ENCODE results near the gene CHRNB1.

DNA sequence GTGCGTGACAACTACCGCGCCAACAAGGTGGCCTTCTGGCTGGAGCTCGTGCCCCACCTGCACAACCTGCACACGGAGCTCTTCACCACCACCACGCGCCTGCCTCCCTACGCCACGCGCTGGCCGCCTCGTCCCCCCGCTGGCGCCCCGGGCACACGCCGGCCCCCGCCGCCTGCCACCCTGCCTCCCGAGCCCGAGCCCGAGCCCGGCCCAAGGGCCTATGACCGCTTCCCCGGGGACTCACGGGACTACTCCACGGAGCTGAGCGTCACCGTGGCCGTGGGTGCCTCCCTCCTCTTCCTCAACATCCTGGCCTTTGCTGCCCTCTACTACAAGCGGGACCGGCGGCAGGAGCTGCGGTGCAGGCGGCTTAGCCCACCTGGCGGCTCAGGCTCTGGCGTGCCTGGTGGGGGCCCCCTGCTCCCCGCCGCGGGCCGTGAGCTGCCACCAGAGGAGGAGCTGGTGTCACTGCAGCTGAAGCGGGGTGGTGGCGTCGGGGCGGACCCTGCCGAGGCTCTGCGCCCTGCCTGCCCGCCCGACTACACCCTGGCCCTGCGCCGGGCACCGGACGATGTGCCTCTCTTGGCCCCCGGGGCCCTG lies 27.7 kb upstream of the CHRNB1 start:
- TF ChIP-seq, protein P1, sequence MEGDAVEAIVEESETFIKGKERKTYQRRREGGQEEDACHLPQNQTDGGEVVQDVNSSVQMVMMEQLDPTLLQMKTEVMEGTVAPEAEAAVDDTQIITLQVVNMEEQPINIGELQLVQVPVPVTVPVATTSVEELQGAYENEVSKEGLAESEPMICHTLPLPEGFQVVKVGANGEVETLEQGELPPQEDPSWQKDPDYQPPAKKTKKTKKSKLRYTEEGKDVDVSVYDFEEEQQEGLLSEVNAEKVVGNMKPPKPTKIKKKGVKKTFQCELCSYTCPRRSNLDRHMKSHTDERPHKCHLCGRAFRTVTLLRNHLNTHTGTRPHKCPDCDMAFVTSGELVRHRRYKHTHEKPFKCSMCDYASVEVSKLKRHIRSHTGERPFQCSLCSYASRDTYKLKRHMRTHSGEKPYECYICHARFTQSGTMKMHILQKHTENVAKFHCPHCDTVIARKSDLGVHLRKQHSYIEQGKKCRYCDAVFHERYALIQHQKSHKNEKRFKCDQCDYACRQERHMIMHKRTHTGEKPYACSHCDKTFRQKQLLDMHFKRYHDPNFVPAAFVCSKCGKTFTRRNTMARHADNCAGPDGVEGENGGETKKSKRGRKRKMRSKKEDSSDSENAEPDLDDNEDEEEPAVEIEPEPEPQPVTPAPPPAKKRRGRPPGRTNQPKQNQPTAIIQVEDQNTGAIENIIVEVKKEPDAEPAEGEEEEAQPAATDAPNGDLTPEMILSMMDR (IDR thresholded peaks at IDR 0.05; ENCODE audit: poor library complexity, severe bottlenecking), result no peak
- TF ChIP-seq RAD21 (conservative IDR thresholded peaks at IDR 0.05) (no peak), EZH2 (IDR thresholded peaks at IDR 0.05; ENCODE audit: borderline replicate concordance, insufficient read depth, low read length, poor library complexity, severe bottlenecking) (no peak), EP300 (conservative IDR thresholded peaks at IDR 0.05; ENCODE audit: poor library complexity, severe bottlenecking) (no peak), TAF1 (IDR thresholded peaks at IDR 0.05; ENCODE audit: low read depth) (no peak)
- TF ChIP-seq, protein P2, sequence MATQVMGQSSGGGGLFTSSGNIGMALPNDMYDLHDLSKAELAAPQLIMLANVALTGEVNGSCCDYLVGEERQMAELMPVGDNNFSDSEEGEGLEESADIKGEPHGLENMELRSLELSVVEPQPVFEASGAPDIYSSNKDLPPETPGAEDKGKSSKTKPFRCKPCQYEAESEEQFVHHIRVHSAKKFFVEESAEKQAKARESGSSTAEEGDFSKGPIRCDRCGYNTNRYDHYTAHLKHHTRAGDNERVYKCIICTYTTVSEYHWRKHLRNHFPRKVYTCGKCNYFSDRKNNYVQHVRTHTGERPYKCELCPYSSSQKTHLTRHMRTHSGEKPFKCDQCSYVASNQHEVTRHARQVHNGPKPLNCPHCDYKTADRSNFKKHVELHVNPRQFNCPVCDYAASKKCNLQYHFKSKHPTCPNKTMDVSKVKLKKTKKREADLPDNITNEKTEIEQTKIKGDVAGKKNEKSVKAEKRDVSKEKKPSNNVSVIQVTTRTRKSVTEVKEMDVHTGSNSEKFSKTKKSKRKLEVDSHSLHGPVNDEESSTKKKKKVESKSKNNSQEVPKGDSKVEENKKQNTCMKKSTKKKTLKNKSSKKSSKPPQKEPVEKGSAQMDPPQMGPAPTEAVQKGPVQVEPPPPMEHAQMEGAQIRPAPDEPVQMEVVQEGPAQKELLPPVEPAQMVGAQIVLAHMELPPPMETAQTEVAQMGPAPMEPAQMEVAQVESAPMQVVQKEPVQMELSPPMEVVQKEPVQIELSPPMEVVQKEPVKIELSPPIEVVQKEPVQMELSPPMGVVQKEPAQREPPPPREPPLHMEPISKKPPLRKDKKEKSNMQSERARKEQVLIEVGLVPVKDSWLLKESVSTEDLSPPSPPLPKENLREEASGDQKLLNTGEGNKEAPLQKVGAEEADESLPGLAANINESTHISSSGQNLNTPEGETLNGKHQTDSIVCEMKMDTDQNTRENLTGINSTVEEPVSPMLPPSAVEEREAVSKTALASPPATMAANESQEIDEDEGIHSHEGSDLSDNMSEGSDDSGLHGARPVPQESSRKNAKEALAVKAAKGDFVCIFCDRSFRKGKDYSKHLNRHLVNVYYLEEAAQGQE (IDR thresholded peaks at IDR 0.05; ENCODE audit: borderline replicate concordance), result no peak
